Fibroblast of the aortic adventitia (primary cell): ENCODE results near the gene ERC2. TPM values are rescaled to one million over a fixed set of nuclear protein-coding genes. Genes with fewer than 3 reads are reported as not detected.

Experiments used
- DNase-seq: peaks from one replicate; pipeline ENCODE4 v3.0.0-alpha.2; 2010; ENCODE audit warnings: low read depth
- H3K4me3 ChIP-seq: 2 replicates; pipeline ENCODE4 v1.5.1; 2011; ENCODE audit warnings: low read depth, mild to moderate bottlenecking, control low read depth, low read length, moderate library complexity
- total RNA-seq: library from RNA; depleted of rRNA; stranded (reverse); fragments of >200 nt; gene quantifications from 2 replicates; pipeline ENCODE4 v1.2.3, GENCODE V29; 2012; ENCODE audit warnings: low replicate concordance
- TF ChIP-seq, protein P1 (sequence below): IDR thresholded peaks from 2 replicates; pipeline ENCODE4 v1.5.1; 2011; ENCODE audit warnings: mild to moderate bottlenecking, low read length, control low read depth, inconsistent platforms; ENCODE audit not compliant: insufficient read depth

Gene ERC2
- total RNA-seq, 1 donor, result 0.09 TPM

DNA sequence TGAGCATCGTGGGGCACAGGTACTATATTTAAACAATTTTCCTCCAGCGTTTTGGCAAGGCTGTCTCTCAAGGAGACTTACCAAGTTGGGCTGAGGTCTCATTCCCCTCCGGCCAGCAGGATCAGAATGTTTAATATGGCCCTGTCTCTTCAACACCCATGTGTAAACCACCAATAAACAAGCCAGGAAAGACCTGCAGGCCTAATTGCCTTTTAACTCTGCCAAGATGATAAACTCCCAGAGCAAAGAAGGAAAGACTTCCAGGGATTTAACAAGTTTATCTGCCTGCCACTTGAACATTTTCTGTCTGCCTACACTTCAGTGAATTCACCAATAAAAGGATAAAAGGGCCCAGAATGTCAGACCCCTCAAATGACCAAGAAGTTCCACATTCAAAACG lies 850.9 kb downstream of the ERC2 start:
- TF ChIP-seq, protein P1, sequence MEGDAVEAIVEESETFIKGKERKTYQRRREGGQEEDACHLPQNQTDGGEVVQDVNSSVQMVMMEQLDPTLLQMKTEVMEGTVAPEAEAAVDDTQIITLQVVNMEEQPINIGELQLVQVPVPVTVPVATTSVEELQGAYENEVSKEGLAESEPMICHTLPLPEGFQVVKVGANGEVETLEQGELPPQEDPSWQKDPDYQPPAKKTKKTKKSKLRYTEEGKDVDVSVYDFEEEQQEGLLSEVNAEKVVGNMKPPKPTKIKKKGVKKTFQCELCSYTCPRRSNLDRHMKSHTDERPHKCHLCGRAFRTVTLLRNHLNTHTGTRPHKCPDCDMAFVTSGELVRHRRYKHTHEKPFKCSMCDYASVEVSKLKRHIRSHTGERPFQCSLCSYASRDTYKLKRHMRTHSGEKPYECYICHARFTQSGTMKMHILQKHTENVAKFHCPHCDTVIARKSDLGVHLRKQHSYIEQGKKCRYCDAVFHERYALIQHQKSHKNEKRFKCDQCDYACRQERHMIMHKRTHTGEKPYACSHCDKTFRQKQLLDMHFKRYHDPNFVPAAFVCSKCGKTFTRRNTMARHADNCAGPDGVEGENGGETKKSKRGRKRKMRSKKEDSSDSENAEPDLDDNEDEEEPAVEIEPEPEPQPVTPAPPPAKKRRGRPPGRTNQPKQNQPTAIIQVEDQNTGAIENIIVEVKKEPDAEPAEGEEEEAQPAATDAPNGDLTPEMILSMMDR, result no peak
- DNase-seq, result no peak
- no peak overlapping the region for H3K4me3 ChIP-seq

DNA sequence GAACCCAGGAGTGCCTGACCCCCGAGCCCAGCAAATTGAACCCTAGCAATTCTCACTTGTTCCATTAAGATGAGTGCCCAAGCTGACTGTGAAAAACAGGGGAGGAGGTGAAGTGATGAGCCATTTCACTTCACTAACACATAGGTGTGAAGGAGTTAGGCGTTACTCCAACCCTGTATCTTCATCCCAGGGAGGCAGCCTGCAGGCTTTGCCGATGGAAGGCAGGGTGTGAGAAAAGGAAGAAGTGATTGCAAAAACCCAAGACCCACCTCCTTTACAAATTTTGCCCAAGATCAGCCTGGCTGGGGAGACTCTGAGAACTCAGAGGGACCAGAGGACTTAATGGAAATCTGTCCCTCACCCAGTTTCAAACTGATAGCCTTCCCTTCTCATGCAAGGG lies 851.5 kb downstream of the ERC2 start:
- TF ChIP-seq, protein P1, result no peak
- DNase-seq, result no peak

DNA sequence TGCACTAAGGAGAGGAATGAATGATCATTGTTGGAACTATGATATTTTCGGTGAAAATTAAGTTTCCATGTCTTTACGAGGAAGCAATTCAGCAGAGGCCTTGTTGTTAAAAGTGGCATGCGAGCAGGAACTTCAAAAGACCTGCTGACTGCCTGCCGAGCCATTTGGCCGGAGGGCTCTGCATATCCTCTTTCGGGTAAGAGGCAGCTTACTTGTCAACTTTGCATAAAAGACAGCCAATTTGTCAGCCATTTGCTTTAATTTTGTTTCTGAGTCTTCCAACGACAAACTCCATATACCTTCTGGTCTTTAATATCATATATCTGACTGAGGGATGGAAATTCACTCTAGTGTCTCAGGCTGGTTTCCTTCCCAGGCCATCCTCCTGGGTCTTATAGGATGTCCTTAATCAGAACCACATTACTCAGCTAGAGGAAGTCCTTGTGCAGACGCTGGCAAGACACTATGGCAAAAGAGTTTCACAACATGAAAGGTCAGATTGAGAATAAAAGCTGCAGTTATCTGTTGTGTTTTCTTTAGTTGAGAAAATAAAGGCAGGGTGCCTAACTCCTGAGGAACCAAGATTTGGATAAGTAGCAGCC lies 852.5 kb downstream of the ERC2 start:
- no peak overlapping the region for H3K4me3 ChIP-seq
- no peak for DNase-seq
- TF ChIP-seq, protein P1, result no peak

More for the DNA sequence above, 851.5 kb downstream of the ERC2 start:
- no peak overlapping the region for H3K4me3 ChIP-seq

DNA sequence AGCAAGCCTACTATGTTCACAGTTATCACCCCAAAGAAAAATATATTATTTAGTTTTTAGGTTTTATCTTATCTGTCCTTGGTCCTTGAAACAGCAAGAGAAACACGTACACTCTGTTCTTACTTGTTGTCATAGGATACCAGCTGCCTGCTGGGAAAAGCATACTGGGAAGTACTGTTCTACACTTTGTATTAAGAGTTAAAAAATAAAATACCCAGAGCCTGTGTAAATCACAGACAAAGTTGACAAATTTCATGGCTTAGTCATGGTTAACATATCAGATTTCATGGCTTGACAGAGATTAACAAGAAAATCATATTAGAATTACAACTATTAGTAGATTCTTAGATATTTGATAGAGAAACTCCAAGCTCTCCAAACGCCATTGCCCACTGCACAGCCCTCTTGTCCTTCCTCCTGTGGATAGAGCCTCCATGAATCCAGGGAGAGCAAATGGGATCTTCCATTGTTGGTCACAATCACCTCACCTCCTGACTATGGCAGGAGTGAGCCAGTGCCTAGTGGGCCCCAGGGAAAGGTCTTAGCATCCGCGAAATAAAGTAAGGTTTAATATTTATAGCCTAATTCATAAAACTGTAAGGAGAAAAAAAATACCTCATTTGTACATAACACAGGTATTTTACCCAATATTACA lies 853.1 kb downstream of the ERC2 start:
- H3K4me3 ChIP-seq, result no peak overlapping the region
- TF ChIP-seq, protein P1, result no peak
- DNase-seq, result no peak

DNA sequence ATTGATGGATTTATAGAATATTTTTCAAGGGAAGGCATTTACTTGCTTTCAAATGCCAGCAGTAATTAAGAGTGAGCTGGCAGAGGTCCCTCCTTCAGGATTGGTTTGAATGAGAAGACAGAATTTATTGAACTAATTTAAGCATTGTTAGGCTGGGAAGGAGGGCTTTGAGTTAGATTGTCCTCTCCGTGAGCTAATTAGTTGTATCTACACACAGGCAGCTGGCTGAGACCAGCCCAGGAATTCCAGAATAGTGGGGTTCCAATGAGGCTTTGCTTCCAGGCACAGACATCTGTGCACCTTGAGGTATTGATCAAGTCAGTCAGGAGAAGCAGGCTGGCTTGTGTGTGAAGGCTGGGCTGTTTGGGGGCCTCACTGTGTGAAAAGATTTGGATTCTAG lies 857.1 kb downstream of the ERC2 start:
- no peak overlapping the region for H3K4me3 ChIP-seq
- DNase-seq, result no peak
- TF ChIP-seq, protein P1, result no peak

DNA sequence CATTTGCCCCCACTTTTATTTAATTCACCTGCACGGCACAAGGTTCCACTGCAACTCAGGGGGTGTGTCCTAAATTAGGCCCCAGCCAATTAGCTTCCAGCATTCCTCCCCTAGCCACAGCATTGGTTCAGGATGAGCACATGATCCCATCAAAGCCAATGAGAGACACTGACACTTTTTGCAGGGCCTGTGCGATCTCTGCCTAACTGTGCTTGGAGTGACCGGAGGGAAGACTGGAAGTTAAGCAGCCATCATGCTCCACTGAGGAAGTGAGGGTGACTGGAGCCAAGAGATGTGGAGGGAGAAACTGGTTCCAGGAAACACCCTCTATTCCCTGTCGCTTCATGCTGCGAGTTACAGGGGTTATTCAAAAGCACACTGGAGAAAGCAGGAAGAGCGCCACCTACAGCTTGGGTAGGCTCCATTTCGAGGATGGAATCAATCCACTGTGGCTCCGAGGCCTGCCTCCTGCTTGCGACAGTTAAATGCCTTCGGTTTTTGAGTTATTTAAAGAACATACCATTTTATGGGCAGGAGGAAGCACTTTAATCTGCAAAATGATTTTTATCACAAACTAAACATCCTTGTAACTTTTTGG lies 858.9 kb downstream of the ERC2 start:
- DNase-seq, result no peak
- no peak overlapping the region for H3K4me3 ChIP-seq
- TF ChIP-seq, protein P1, result no peak
